Hepatic stellate cell (primary cell): ENCODE data around the gene GSTT2B.
"Not testable (repeated sequence)": the region's sequence is repeated elsewhere in the genome, so short reads cannot be mapped to it uniquely, and the experiment has no call there.

Experiments
- DNase-seq: peaks from one replicate; pipeline ENCODE4 v3.0.0; 2011; ENCODE audit warnings: low spot score

GSTT2B gene, protein sequence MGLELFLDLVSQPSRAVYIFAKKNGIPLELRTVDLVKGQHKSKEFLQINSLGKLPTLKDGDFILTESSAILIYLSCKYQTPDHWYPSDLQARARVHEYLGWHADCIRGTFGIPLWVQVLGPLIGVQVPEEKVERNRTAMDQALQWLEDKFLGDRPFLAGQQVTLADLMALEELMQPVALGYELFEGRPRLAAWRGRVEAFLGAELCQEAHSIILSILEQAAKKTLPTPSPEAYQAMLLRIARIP

DNA sequence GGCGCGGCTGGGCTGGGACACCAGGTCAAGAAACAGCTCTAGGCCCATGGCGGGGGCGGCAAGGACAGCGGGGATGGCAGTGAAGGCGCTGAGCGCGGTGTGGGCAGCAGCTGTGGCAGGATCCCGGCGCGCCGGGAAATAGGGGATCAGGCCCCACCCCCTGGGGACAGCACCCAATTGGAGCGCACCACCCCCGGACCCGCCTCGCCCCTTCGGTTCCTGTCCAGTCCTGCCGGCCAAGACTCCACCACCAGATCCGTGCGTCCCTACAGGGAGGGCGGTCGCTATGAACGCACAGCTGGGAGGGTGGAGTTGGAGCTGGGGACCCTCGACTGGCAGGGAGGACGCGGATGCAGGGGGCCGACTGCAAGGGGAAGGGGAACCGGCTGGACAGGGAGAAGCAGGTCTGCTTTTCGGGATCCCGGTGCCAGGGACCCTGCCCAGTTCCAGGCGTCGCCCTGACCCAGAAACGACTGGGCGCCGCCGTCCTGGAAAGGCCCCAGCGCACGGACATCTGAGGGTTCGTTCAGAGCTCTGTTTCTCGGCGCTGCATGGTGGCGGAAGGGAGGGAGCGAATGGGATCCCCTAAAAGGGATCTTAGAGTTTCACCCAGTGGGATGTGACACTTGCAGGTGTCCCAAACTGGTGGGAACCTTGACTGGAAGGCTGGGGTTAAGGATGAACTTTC, at the start of gene GSTT2B:
GSTT2B (minus strand) TSS at position 112 of the 688 bp plus-strand sequence; CDS start at position 48, 64 bp downstream.
- DNase-seq: not testable (repeated sequence)

DNA sequence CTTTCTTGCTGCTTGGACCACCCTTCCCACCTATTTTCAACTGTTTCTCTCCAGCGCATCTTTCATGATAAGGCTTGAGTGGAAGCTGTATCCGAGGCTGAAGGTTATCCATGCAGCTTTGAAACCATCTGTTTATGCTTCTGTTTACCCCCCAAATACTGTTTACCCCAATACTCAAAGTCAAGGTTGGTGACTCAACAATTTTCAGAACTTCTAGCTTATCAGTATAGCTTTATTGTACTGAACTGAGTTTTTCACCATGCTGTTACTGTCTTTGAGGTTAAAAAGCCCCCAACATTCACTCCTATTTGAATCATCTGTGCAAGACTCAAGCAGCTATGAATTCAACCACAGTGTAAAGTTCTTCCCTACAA, 49.0 kb upstream of the GSTT2B start:
- DNase-seq: no peak

DNA sequence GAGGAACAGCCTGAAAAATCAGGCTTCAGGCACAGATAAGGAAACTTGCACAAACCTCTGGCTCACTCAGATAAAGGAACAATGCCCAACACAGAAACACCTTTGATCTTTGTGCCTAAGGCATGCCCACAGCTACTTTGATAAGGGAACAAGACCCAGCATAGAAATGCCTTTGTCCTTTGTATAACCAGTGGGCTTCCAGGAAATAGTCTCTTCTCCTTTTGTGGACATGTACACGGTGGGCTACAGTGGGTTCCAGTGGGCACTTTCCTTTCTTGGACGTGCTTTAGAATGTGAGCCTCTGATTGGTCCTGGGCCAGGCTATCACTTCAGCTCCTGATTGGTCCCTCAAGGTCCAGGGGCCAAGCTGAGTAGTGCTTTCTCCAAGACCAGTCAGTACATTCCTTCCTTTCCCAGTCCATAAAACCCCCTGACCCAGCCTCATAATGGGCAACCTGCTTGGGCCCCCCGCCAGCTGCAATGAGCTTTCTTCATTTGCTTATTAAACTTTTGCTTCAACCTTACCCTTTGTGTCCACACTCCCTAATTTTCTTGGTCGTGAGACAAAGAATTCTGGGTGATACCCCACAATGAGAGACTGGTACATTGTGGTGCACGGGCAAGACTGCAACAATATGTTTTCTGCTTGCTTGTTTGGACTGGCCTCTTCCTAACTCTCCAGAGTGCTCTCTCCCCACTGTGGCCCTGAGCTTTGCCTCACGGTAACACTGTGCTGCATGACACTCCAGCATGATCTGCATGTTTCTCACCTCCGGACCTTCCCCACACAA, 48.4 kb upstream of the GSTT2B start:
- DNase-seq: no peak

DNA sequence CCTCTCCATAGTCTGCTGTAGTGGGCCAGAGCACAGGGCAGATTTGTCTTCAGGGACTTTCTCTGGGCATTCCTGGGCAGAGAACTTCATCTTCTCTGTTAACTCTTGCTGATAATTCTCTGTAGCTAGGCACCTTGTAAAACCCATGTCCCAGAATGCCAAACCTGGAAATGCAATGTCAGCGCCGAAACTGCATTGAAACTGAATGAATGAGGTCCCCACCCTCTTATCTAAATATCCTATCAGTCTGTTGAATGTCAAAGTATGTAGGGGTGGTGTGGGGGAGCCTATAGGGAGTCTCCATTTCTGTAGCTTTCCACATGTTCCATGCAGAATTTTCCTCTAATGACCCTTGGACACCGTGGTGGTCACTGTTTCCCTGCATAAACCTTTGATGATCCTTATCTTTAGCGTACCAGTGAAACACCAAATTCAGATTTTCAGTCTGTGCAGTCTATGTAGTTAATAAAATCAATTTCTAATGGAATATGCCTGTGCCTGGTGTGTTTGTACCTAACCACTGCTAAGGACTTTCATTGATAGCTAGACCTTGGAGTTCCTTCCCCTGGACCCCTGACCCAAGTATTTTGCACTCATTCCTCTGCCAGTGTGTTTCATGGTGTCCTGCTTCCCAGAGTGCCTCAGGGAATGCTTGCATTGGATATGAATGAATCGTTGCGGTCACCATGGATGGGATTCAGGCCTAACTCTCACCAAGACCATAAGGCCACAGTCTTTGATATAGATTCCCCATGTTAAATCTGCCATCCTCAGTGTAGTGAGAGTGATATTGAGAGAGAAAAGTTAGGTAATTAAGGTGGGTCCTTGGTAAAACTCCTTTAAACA, 47.6 kb upstream of the GSTT2B start:
- no peak for DNase-seq

DNA sequence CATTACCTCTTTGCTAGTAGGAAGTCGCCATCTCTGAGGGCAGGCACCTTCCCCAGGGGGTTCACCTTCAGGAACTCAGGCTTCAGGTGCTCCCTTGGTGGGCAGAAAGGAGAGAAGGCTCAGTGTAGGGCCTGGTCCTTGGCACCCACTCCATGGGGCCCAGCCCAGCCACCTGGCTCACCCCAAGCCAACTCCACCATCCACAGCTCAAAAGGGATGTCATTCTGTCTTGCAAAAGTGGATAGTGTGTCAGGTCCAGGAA, 47.0 kb upstream of the GSTT2B start:
- no peak for DNase-seq

- no peak for DNase-seq
Measured at GRCh38 chr22:24007253-24008021, 46.4 kb upstream of the GSTT2B start.

DNA sequence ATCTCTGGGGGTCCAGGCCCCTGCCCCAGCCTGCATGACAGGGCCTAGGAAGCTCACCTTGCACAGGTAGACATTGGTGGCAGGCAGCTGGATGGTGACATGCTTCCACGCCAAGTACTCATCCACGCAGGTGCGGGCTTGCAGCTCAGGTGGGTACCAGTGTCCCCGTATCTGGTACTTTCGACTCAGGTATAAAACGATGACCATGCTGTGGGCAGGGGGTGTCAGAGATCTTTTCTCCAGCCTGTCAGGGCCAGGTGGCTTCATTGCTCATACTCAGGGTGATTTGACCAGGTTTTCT, 45.9 kb upstream of the GSTT2B start:
- no peak for DNase-seq

DNA sequence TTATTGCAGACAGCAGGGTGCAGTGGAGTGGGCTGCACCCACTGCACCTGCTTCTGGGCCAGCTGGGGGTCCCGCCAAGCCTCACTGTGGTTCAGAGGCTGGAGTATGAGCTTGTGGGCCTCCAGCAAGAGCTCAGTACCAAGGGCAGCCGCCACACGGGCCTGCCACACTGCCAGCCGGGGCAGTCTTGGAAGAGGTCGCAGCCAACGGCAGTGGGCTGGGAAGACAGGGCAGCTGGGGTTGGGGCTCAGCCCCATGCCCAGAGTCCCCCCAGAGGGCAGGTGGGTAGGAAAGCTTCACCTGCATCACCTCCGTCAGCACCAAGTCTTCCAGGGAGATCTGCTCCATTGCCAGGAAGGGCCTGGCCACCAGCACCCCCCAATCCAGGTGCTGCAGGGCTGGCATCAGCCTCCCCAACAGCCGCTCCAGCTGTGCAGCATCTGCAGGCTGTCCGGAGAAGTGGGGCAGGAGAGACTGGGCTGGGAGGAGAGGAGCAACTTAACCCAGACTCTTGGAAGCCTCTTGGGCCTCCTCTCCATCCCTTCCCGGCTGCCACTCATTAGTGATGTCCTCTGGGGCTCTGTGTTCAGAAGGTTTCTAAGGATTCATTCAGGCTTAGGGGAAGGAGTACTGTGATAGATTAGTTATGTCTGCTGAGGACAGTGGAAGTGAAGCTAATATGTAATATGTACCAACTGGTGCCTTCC, 45.4 kb upstream of the GSTT2B start:
- DNase-seq: no peak

DNA sequence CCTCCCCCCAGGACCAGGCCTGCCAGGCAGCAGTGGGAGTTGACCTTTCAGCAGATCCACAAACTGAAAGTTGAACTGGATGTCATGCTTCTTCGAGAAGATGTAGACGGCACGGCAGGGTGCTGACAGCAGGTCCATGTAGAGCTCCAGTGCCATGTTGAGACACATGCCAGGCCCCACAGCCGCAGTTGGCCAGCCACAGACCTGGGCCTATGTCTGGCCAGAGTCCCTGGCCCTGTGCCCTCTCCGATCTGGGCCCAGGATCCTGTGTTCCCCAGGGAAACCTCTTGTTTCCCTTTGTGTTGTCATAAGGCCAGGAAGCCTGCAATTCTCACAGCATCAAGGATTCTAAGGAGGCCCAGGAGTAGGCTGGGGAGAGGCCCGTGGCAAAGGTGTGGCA, 44.2 kb upstream of the GSTT2B start, which contains the start of gene GSTT4:
GSTT4 (minus strand) TSS at position 253 of the 400 bp plus-strand sequence; CDS start at position 156, 97 bp downstream.
- DNase-seq: peak; percentile 49

- DNase-seq: no peak
Measured at GRCh38 chr22:24003887-24004286, 42.9 kb upstream of the GSTT2B start.

DNA sequence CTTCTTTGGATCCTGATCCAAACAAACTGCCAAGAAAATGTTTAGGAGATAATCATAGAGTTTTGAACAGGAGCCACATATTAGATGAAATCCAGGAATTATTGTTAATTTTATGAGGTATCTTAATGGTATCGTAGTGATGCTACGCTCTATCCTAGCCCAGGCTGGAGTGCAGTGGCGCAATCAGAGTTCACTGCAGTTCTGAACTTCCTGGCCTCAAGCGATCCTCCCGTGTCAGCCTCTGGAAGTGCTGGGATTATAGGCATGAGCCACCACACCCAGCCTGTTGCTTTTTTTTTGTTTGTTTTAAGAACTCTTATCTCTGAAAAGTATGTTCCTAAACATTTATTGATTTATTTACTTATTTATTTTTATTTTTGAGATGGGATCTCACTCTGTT, 41.9 kb upstream of the GSTT2B start:
- no peak for DNase-seq

GRCh38 chr22:24002272-24002671, 41.3 kb upstream of the GSTT2B start:
- no peak for DNase-seq

GRCh38 chr22:24001314-24001713, 40.3 kb upstream of the GSTT2B start:
- no peak for DNase-seq

DNA sequence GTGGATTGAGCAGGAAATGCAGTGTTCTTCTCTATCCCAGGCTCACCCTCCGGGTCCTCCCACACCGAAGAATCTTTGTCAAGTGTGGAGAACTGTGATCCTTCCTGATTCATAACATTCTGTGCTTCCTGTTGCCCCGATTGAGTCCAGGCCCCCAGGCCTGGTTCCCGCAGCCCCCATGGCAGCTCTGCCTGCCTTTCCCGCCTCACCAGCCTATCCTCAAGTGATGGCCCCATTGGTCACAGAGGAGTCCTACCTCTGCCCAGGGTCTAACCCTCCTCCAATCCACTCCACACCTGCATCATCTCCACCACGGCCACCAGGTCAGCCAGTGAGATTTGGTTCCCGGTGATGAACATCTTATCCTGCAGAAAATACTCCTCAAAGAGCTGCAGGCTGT, 38.8 kb upstream of the GSTT2B start:
- DNase-seq: not testable (repeated sequence)

GRCh38 chr22:23997092-23997491, 36.1 kb upstream of the GSTT2B start:
- DNase-seq: no peak

DNA sequence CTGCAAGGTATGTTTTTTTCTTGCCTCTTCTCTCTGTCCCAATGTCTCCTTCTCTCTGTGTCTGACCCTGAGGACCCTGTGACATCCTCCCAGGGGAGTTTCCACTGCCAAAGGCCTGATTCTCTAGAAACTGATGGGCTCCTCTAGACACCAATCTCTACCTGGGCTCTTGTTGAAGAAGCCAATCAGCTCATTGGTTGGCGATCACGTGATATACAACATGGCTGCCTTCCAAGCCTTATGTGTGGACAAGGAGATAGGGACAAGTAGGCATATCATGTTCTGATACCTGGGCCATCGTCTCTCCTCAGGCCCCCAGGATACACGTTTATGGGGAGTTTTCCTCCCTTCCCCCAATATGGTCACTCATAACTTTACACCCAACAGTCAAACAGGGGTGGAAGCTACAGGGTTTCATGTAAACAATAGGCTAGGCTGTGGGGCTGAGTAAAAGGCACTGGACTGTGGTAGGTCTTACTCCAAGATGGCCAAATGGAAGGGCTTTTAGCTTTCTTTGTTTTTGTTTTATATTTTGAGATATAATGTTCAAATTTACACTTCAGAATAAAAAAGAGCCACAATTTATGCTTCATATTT, 32.7 kb upstream of the GSTT2B start:
- DNase-seq: not testable (repeated sequence)

GRCh38 chr22:23993080-23993479, 32.1 kb upstream of the GSTT2B start:
- DNase-seq: not testable (repeated sequence)

- not testable (repeated sequence) for DNase-seq
Measured at GRCh38 chr22:23989583-23990244, 28.7 kb upstream of the GSTT2B start.

DNA sequence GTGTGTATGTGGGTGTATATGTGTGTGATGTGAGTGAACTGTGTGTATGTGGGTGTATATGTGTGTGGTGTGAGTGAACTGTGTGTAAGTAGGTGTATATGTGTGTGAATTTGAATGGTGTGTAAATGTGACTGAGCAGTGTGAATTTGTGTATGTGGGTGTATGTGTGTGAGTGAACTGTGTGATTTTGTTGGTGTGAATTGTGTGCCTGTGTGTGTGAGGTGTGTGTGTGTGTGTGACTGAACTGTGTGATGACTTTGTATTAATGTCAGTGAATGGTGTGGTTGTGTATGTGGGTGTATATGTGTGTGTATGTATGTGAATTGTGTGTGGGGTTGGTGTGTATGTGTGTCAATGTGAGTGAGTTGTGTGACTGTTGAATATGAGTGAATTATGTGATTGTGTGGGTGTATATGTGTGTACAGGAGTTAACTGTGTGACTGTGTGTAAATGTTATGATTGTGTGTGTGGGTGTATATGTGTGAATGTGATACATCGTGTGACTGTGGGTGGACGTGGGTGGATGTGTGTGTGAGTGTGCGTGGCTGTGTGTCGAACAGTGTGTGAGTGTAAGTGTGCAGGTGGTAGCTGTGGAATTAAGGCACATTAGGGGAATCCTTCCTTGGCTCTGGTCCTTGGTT, 25.7 kb upstream of the GSTT2B start:
- not testable (repeated sequence) for DNase-seq

DNA sequence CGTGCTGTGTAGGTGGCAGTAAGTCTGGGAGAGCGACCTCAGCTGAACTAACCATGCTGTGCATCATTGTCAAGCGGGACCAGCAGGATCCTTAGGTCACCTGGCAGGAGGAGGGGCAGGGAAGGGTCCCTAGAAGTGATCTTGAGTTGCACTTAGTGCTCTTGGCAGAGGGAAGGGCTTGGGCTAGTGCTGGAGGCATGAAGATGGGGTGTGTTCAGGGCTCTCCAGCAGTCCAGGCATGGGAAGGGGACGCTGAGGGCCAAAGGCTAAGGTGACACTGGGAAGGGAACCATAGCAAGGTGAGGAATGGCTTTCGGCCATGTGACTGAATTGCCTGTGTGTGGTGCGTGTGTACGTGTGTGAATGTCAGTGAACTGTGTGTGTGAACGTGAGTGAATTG, 25.1 kb upstream of the GSTT2B start:
- DNase-seq: not testable (repeated sequence)
